ENCODE data around the gene IRS2. TPM values are rescaled to one million over a fixed set of nuclear protein-coding genes. Genes with fewer than 3 reads are reported as not detected.

Gene IRS2
- total and polyA plus RNA-seq, 2 of the 8 experiments (the other 6 are each of a cell fraction or from before 2014, with no cell fraction given) = 2.6 to 17.0 TPM

DNA sequence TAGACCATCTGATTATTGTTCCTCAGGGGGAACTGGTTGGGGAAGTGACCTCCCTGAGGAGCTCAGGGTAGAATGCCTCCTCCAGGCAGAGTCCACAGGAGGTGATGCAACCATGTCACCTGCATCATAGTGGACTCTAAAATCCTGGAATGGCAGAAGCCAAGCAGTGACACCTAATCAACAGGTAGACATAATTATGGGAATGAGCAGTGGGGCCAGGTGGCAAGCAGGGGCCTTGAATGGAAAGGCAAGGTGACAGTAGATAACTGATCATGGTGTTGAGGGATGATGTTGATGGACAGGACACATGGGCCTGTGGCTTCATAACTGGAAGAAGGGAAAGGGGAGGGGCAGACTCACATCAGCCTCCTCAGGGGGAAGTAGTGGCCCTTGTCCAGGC is 27.3 kb upstream of the IRS2 start (continued):
- TF ChIP-seq CHD7 (IDR thresholded peaks at IDR 0.05; ENCODE audit: insufficient replicate concordance, low read length) (no peak), TAF7 (optimal IDR thresholded peaks at IDR 0.05; ENCODE audit: borderline replicate concordance, low read depth, low read length) (no peak), YY1 (IDR thresholded peaks at IDR 0.05; ENCODE audit: low read depth, low read length) (no peak), RFX5 (IDR thresholded peaks at IDR 0.05; ENCODE audit: borderline replicate concordance, low read depth, low read length) (no peak), GABPA (IDR thresholded peaks at IDR 0.05; ENCODE audit: borderline replicate concordance, insufficient read depth, low read length) (no peak), SAP30 (IDR thresholded peaks at IDR 0.05; ENCODE audit: insufficient read depth, insufficient replicate concordance, low read length) (no peak)

All from H1 (cell line).